Measurements from ENCODE around the gene DYNC1H1.

DNA sequence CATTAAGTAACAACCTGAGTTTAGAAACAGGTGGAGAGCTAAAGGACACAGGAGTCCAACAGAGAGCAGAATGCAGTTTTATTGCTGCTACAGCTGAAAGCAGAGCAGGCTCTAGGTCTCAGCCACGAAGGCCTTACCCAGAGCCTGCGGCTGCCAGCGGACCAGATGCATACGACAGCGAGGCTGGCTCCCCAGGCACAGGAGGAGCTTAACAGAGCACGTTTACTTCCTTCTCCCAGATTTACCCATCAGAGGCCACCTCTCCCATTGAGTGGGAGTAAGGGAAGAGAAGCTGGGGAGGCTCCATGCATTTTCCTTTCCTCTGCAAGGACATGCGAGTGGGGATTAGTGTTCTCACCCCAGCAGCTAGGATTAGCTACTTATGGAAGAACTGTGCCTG lies 22.6 kb downstream of the DYNC1H1 start:
- TF ChIP-seq ZFX (IDR thresholded peaks at IDR 0.05) = no peak
- TF ChIP-seq, protein P1, sequence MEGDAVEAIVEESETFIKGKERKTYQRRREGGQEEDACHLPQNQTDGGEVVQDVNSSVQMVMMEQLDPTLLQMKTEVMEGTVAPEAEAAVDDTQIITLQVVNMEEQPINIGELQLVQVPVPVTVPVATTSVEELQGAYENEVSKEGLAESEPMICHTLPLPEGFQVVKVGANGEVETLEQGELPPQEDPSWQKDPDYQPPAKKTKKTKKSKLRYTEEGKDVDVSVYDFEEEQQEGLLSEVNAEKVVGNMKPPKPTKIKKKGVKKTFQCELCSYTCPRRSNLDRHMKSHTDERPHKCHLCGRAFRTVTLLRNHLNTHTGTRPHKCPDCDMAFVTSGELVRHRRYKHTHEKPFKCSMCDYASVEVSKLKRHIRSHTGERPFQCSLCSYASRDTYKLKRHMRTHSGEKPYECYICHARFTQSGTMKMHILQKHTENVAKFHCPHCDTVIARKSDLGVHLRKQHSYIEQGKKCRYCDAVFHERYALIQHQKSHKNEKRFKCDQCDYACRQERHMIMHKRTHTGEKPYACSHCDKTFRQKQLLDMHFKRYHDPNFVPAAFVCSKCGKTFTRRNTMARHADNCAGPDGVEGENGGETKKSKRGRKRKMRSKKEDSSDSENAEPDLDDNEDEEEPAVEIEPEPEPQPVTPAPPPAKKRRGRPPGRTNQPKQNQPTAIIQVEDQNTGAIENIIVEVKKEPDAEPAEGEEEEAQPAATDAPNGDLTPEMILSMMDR (conservative IDR thresholded peaks at IDR 0.05) = no peak

Data from C4-2B (cell line).